Gastroesophageal sphincter (tissue), 3 donors: ENCODE results near the gene CTNNA2.

Source experiments
- EP300 ChIP-seq: sonication (generic); formaldehyde crosslinking; IDR thresholded peaks from one replicate; pipeline ENCODE4 v1.6.1; 2017; ENCODE audit warnings: antibody characterized with exemption, mild to moderate bottlenecking
- POLR2AphosphoS5 ChIP-seq: sonication (generic); formaldehyde crosslinking; IDR thresholded peaks from one replicate; pipeline ENCODE4 v1.6.1; 2017; ENCODE audit warnings: antibody characterized with exemption
- TF ChIP-seq, protein P1 (sequence below), 4 experiments: fragments of 200-600 bp in 2 of 4; fragments of 450-650 bp in 2 of 4; sonication (generic) in 1 of 4; IDR thresholded peaks; one replicate each; pipeline ENCODE4 v1.5.1; 2017 to 2019; ENCODE audit warnings: antibody characterized with exemption in 4 of 4, mild to moderate bottlenecking in 2 of 4, moderate library complexity in 2 of 4

DNA sequence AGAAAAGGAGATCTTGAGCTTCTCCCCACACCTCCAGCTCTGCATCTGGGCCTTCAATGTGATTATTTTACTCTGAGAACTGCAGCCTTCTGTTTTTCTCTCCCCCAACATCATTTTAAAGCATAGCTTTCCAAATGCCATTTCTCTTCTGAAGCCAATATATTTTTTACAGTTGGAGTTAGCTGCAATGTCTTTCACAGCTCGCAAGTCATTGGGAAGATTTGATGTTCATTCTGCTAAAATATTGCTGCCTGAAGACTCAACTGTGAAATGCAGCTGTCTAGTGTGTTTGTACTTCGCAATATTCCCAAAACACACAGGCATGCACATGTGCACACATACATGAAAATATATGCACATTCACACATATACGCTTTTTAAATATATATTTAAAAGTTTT is 496.4 kb downstream of the CTNNA2 start:
- TF ChIP-seq, protein P1, sequence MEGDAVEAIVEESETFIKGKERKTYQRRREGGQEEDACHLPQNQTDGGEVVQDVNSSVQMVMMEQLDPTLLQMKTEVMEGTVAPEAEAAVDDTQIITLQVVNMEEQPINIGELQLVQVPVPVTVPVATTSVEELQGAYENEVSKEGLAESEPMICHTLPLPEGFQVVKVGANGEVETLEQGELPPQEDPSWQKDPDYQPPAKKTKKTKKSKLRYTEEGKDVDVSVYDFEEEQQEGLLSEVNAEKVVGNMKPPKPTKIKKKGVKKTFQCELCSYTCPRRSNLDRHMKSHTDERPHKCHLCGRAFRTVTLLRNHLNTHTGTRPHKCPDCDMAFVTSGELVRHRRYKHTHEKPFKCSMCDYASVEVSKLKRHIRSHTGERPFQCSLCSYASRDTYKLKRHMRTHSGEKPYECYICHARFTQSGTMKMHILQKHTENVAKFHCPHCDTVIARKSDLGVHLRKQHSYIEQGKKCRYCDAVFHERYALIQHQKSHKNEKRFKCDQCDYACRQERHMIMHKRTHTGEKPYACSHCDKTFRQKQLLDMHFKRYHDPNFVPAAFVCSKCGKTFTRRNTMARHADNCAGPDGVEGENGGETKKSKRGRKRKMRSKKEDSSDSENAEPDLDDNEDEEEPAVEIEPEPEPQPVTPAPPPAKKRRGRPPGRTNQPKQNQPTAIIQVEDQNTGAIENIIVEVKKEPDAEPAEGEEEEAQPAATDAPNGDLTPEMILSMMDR (IDR thresholded peaks at IDR 0.05): no peak
- TF ChIP-seq POLR2AphosphoS5 (no peak), EP300 (no peak)
